ENCODE measurements around the gene SSH2.
"Not testable (repeated sequence)": the region's sequence is repeated elsewhere in the genome, so short reads cannot be mapped to it uniquely, and the experiment has no call there.

Gene SSH2

GRCh38 chr17:29677221-29677791 is 252.7 kb downstream of the SSH2 start:
- Histone ChIP-seq H3K36me3 (ENCODE audit: insufficient read depth, low read length) (peaks cover 29% of the 10 kb centered on the region; the same call in 1 of the 2 replicates), H3K9ac (ENCODE audit: low read depth, low read length) (no peak overlapping the region), H3K79me2 (ENCODE audit: insufficient read depth, low read length) (no peaks in the 10 kb centered on the region), H3K4me3 (ENCODE audit: low read depth in 1 of 2, low read length in 2 of 2) (no peak overlapping the region), H2AFZ (ENCODE audit: low read depth, low read length) (no peak overlapping the region), H3K4me1 (ENCODE audit: insufficient read depth, low read length) (peaks cover 55% of the 10 kb centered on the region), H3K9me3 (ENCODE audit: insufficient read depth, low read length, severe bottlenecking) (no peaks in the 10 kb centered on the region), H3K27me3 (ENCODE audit: insufficient read depth, low read length, poor library complexity) (no peaks in the 10 kb centered on the region), H3K4me2 (ENCODE audit: insufficient read depth, low read length) (no peak overlapping the region), H3K27ac (ENCODE audit: low read length) (peak overlapping the region; percentile 62), H4K20me1 (ENCODE audit: insufficient read depth, low read length) (no peaks in the 10 kb centered on the region)
- DNase-seq = peak; percentile 23
- TF ChIP-seq EZH2 (IDR thresholded peaks at IDR 0.05; ENCODE audit: borderline replicate concordance, low read depth, low read length, severe bottlenecking) (no peak), CTCF (IDR thresholded peaks at IDR 0.05; ENCODE audit: borderline replicate concordance, extremely low read depth, low read length, poor library complexity, severe bottlenecking) (no peak)
- no peak for ATAC-seq (ENCODE audit: insufficient read depth, low read depth)

- not testable (repeated sequence) for ATAC-seq (ENCODE audit: insufficient read depth, low read depth); DNase-seq; H3K9ac ChIP-seq (ENCODE audit: low read depth, low read length); H3K27me3 ChIP-seq (ENCODE audit: insufficient read depth, low read length, poor library complexity); H2AFZ ChIP-seq (ENCODE audit: low read depth, low read length); H3K9me3 ChIP-seq (ENCODE audit: insufficient read depth, low read length, severe bottlenecking); H4K20me1 ChIP-seq (ENCODE audit: insufficient read depth, low read length); H3K79me2 ChIP-seq (ENCODE audit: insufficient read depth, low read length); H3K4me3 ChIP-seq (ENCODE audit: low read depth in 1 of 2, low read length in 2 of 2); H3K4me2 ChIP-seq (ENCODE audit: insufficient read depth, low read length)
- H3K27ac ChIP-seq (ENCODE audit: low read length) = peak overlapping the region; percentile 30; the same call in 1 of the 2 replicates
- H3K4me1 ChIP-seq (ENCODE audit: insufficient read depth, low read length) = peaks cover 55% of the 10 kb centered on the region
- H3K36me3 ChIP-seq (ENCODE audit: insufficient read depth, low read length) = peaks cover 38% of the 10 kb centered on the region; the same call in 1 of the 2 replicates
These were observed 254.1 kb downstream of the SSH2 start for GRCh38 chr17:29675961-29676360.

GRCh38 chr17:29674281-29674680 is 255.7 kb downstream of the SSH2 start:
- peak overlapping the region; percentile 72 for H3K27ac ChIP-seq (ENCODE audit: low read length)

More at GRCh38 chr17:29674281-29674680, 255.7 kb downstream of the SSH2 start:
- DNase-seq (peak; percentile 80), ATAC-seq (ENCODE audit: insufficient read depth, low read depth) (peak; percentile 99)
- Histone ChIP-seq H3K4me3 (ENCODE audit: low read depth in 1 of 2, low read length in 2 of 2) (no peak overlapping the region), H3K4me1 (ENCODE audit: insufficient read depth, low read length) (peaks cover 55% of the 10 kb centered on the region), H3K27me3 (ENCODE audit: insufficient read depth, low read length, poor library complexity) (no peaks in the 10 kb centered on the region), H3K36me3 (ENCODE audit: insufficient read depth, low read length) (peaks cover 36% of the 10 kb centered on the region; the same call in 1 of the 2 replicates), H3K9ac (ENCODE audit: low read depth, low read length) (peak overlapping the region; percentile 20; the same call in 1 of the 2 replicates), H3K9me3 (ENCODE audit: insufficient read depth, low read length, severe bottlenecking) (no peaks in the 10 kb centered on the region), H3K4me2 (ENCODE audit: insufficient read depth, low read length) (peak overlapping the region; percentile 25), H2AFZ (ENCODE audit: low read depth, low read length) (no peak overlapping the region), H4K20me1 (ENCODE audit: insufficient read depth, low read length) (no peaks in the 10 kb centered on the region), H3K79me2 (ENCODE audit: insufficient read depth, low read length) (no peaks in the 10 kb centered on the region)
- TF ChIP-seq EZH2 (IDR thresholded peaks at IDR 0.05; ENCODE audit: borderline replicate concordance, low read depth, low read length, severe bottlenecking) = no peak
- TF ChIP-seq CTCF (IDR thresholded peaks at IDR 0.05; ENCODE audit: borderline replicate concordance, extremely low read depth, low read length, poor library complexity, severe bottlenecking) = no peak
